CD14-positive monocyte (primary cell): ENCODE data around the gene GIGYF2. TPM values are rescaled to one million over a fixed set of nuclear protein-coding genes. Genes with fewer than 3 reads are reported as not detected.

ENCODE experiments used
- DNase-seq, 3 donors: peaks; one replicate each; pipeline ENCODE4 v3.0.0-alpha.2; 2011 to 2022
- H2AFZ ChIP-seq: 2 replicates; pipeline ENCODE4 v1.6.0; 2012; ENCODE audit warnings: mild to moderate bottlenecking, low read depth, low read length, inconsistent platforms; ENCODE audit not compliant: insufficient read depth, poor library complexity, severe bottlenecking
- H3K27ac ChIP-seq, 2 donors: 1 replicate in 1 of 2; 2 replicates in 1 of 2; pipeline ENCODE4 v1.5.1; 2012 to 2013; ENCODE audit warnings: low read length in 2 of 2, control low read depth in 1 of 2, inconsistent platforms in 1 of 2, low read depth in 1 of 2, mild to moderate bottlenecking in 1 of 2
- H3K27me3 ChIP-seq, 2 donors: one replicate each; pipeline versions ENCODE4 v1.6.0 to v1.6.1; 2011 to 2013; ENCODE audit warnings: low read length in 2 of 2; ENCODE audit not compliant: control insufficient read depth in 2 of 2, insufficient read depth in 2 of 2
- H3K36me3 ChIP-seq, 2 donors: replicated peaks in 1 of 2; 1 replicate in 1 of 2; 2 replicates in 1 of 2; pipeline versions ENCODE4 v1.5.1 to v1.6.1; 2012 to 2013; ENCODE audit warnings: low read length in 2 of 2, control low read depth in 1 of 2, inconsistent platforms in 1 of 2, mild to moderate bottlenecking in 1 of 2; ENCODE audit not compliant: insufficient read depth in 2 of 2, control insufficient read depth in 1 of 2
- H3K4me1 ChIP-seq, 2 donors: 1 replicate in 1 of 2; 2 replicates in 1 of 2; pipeline versions ENCODE4 v1.5.1 to v1.6.1; 2012 to 2013; ENCODE audit warnings: low read length in 2 of 2, control low read depth in 1 of 2, inconsistent platforms in 1 of 2, mild to moderate bottlenecking in 1 of 2, moderate library complexity in 1 of 2; ENCODE audit not compliant: insufficient read depth in 2 of 2, control insufficient read depth in 1 of 2
- H3K4me2 ChIP-seq: replicated peaks from 2 replicates; pipeline ENCODE3; 2012; ENCODE audit warnings: low read length, moderate library complexity, mild to moderate bottlenecking; ENCODE audit not compliant: poor library complexity, severe bottlenecking; ENCODE audit errors: extremely low read depth
- H3K4me3 ChIP-seq, 3 experiments: fragments of 200-600 bp in 1 of 3; sonication (generic) in 1 of 3; replicated peaks in 1 of 3; 1 replicate in 2 of 3; 2 replicates in 1 of 3; pipeline ENCODE4 v1.5.1; 2011 to 2013; ENCODE audit warnings: low read length in 3 of 3, mild to moderate bottlenecking in 3 of 3, control low read depth in 2 of 3, low read depth in 2 of 3, inconsistent platforms in 1 of 3, moderate library complexity in 1 of 3
- H3K79me2 ChIP-seq: 2 replicates; pipeline ENCODE4 v1.6.0; 2012; ENCODE audit warnings: mild to moderate bottlenecking, control low read depth, inconsistent platforms, low read length, moderate library complexity; ENCODE audit not compliant: insufficient read depth
- H3K9ac ChIP-seq: 2 replicates; pipeline ENCODE4 v1.6.0; 2017; ENCODE audit warnings: low read length, mild to moderate bottlenecking; ENCODE audit not compliant: insufficient read depth, poor library complexity, severe bottlenecking
- H3K9me3 ChIP-seq, 2 donors: replicated peaks in 1 of 2; 1 replicate in 1 of 2; 2 replicates in 1 of 2; pipeline versions ENCODE4 v1.5.1 to v1.6.1; 2012 to 2013; ENCODE audit warnings: low read length in 2 of 2, control low read depth in 1 of 2; ENCODE audit not compliant: control insufficient read depth in 1 of 2, insufficient read depth in 1 of 2
- H4K20me1 ChIP-seq: 2 replicates; pipeline ENCODE4 v1.6.0; 2012; ENCODE audit warnings: mild to moderate bottlenecking, low read length, control low read depth, moderate library complexity; ENCODE audit not compliant: insufficient read depth
- H3K27ac Mint-ChIP-seq, 7 donors: one replicate each; pipeline ENCODE4 v1.8.0; 2020; ENCODE audit warnings: mild to moderate bottlenecking in 7 of 7, mixed read lengths in 7 of 7, moderate library complexity in 6 of 7, inconsistent platforms in 2 of 7
- H3K27me3 Mint-ChIP-seq, 3 donors: one replicate each; pipeline ENCODE4 v1.8.0; 2021 to 2022; ENCODE audit warnings: low read depth in 3 of 3, mild to moderate bottlenecking in 3 of 3, mixed read lengths in 3 of 3, moderate library complexity in 3 of 3, inconsistent platforms in 1 of 3
- H3K36me3 Mint-ChIP-seq, 2 donors: one replicate each; pipeline ENCODE4 v1.8.0; 2020; ENCODE audit warnings: mixed read lengths in 2 of 2, inconsistent platforms in 1 of 2, mild to moderate bottlenecking in 1 of 2
- H3K4me1 Mint-ChIP-seq: one replicate; pipeline ENCODE4 v1.8.0; 2020; ENCODE audit warnings: mild to moderate bottlenecking, mixed read lengths
- H3K4me3 Mint-ChIP-seq, 2 donors: one replicate each; pipeline ENCODE4 v1.8.0; 2020; ENCODE audit warnings: mild to moderate bottlenecking in 2 of 2, mixed read lengths in 2 of 2, moderate library complexity in 1 of 2
- H3K9me3 Mint-ChIP-seq, 7 donors: one replicate each; pipeline ENCODE4 v1.8.0; 2020 to 2022; ENCODE audit warnings: mixed read lengths in 7 of 7, mild to moderate bottlenecking in 6 of 7, moderate library complexity in 6 of 7, inconsistent platforms in 2 of 7
- CTCF ChIP-seq: fragments of 200-600 bp; IDR thresholded peaks from one replicate; pipeline ENCODE4 v1.8.0; 2022; ENCODE audit warnings: antibody characterized with exemption, mild to moderate bottlenecking
- WGBS: methylation state at CpG from one replicate; pipeline ENCODE4 v1.1.5; 2013; ENCODE audit warnings: missing lambda C conversion rate; ENCODE audit not compliant: insufficient coverage; 5-methylcytosine and 5-hydroxymethylcytosine counted together
- intact Hi-C, 2 donors: fragments of 100-400 bp; cut with micrococcal nuclease; formaldehyde crosslinking; loops; one replicate each; pipeline versions ENCODE4 v1.15.0 to v1.15.1; 2023
- polyA plus RNA-seq, 3 donors: library from polyadenylated mRNA; depleted of rRNA in 1 of 3; unstranded in 2 of 3; stranded (reverse) in 1 of 3; fragments of 300-500 nt in 2 of 3; fragments of >200 nt in 1 of 3; fragmentation: Illumina TruSeq in 2 of 3; gene quantifications; 1 replicate in 2 of 3; 2 replicates in 1 of 3; pipeline ENCODE4 v1.2.3, GENCODE V29; 2012 to 2021

Gene GIGYF2
- polyA plus RNA-seq, 3 donors, result 7.7 to 20.7 (median 17.3) TPM

- Histone ChIP-seq H4K20me1 (no peaks in the 10 kb centered on the region), H3K27me3 (no peaks in the 10 kb centered on the region), H3K4me3 (no peak overlapping the region), H3K27ac (no peak overlapping the region), H3K36me3 (peaks cover 72 to 98% of the 10 kb centered on the region in 2 donors), H3K79me2 (no peaks in the 10 kb centered on the region), H3K4me2 (no peak overlapping the region), H3K4me1 (no peaks in the 10 kb centered on the region), H2AFZ (no peak overlapping the region), H3K9me3 (no peaks in the 10 kb centered on the region), H3K9ac (no peak overlapping the region)
- Mint-ChIP-seq H3K36me3 (peaks cover 70 to 72% of the 10 kb centered on the region in 2 donors), H3K27me3 (no peaks in the 10 kb centered on the region), H3K4me1 (no peaks in the 10 kb centered on the region), H3K9me3 (no peaks in the 10 kb centered on the region), H3K27ac (no peak overlapping the region), H3K4me3 (no peak overlapping the region)
- no peak for DNase-seq
- TF ChIP-seq CTCF, result no peak
- intact Hi-C loops, result no loop called here
These were observed 73.1 kb downstream of the GIGYF2 start for GRCh38 chr2:232770207-232770606.

- H3K9me3 Mint-ChIP-seq, result no peaks in the 10 kb centered on the region
- Histone ChIP-seq H3K36me3 (peaks cover 68 to 98% of the 10 kb centered on the region in 2 donors), H3K9me3 (no peaks in the 10 kb centered on the region), H3K4me2 (no peak overlapping the region), H3K4me1 (no peaks in the 10 kb centered on the region), H3K79me2 (no peaks in the 10 kb centered on the region), H3K27ac (no peak overlapping the region), H3K9ac (no peak overlapping the region), H3K4me3 (no peak overlapping the region), H2AFZ (no peak overlapping the region), H3K27me3 (no peaks in the 10 kb centered on the region), H4K20me1 (no peaks in the 10 kb centered on the region)
- no peak for TF ChIP-seq CTCF
- no CpG with 5 or more reads among the region's 1 CpG for WGBS
- DNase-seq, result no peak
- intact Hi-C loops, result no loop called here
- H3K36me3 Mint-ChIP-seq, result peaks cover 66 to 68% of the 10 kb centered on the region in 2 donors
- H3K4me3 Mint-ChIP-seq, result no peak overlapping the region
- H3K27me3 Mint-ChIP-seq, result no peaks in the 10 kb centered on the region
- H3K27ac Mint-ChIP-seq, result no peak overlapping the region
- H3K4me1 Mint-ChIP-seq, result no peaks in the 10 kb centered on the region
These were observed 74.7 kb downstream of the GIGYF2 start for GRCh38 chr2:232771870-232772269.
